Testis (tissue), 2 donors: ENCODE results near the gene NOC4L.

ENCODE experiments used
- POLR2A ChIP-seq: fragments of 450-650 bp; IDR thresholded peaks from one replicate; pipeline ENCODE4 v1.6.1; 2017; ENCODE audit warnings: antibody characterized with exemption, mild to moderate bottlenecking, moderate library complexity
- TF ChIP-seq, protein P1 (sequence below), 3 experiments: fragments of 450-650 bp in 2 of 3; fragments of 200-600 bp in 1 of 3; sonication (generic) in 1 of 3; IDR thresholded peaks; one replicate each; pipeline ENCODE4 v1.5.1; 2016 to 2019; ENCODE audit warnings: antibody characterized with exemption in 3 of 3, mild to moderate bottlenecking in 2 of 3, moderate library complexity in 1 of 3

DNA sequence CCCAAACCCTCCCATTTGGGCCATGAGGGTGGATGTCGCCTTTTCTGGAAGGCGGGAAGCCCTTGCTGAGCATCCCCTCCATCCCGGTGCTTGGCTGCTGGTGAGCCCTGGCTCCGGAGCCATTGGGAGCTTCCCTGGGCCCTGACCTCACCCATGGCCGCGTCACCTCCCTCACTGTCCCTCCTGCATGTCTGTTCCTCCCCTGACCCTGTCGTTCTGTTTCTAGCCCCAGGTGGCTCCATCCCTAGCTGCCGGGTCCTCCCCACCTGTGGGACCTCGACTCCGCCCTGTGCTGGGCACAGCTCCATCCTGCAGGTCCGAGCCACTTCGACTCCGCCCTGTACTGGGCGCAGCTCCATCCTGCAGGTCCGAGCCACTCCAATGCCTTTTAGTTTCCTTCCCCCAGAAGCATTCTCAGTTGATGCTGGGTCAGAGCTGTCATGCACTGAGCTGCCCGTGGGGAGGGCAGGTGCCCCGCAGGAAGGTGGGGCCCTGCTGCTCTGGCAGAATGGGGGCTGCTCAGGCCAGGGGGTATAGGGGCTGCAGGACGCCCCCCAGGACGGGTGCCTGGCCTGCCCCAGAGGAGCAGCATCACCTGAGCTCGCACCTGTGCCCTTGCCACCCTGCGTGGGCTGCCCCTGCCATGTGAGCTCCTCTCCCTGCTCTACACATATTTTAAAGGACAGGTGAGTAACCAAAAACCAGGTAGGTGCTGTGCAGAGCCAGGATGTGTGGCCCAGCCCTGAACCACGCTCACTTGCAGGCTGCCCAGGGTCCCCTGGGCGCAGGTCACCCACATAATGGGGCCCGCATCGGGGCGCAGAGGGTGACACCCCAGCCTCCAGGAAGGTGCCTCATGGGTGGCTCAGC, 19.0 kb downstream of the NOC4L start:
- TF ChIP-seq POLR2A = no peak
- TF ChIP-seq, protein P1, sequence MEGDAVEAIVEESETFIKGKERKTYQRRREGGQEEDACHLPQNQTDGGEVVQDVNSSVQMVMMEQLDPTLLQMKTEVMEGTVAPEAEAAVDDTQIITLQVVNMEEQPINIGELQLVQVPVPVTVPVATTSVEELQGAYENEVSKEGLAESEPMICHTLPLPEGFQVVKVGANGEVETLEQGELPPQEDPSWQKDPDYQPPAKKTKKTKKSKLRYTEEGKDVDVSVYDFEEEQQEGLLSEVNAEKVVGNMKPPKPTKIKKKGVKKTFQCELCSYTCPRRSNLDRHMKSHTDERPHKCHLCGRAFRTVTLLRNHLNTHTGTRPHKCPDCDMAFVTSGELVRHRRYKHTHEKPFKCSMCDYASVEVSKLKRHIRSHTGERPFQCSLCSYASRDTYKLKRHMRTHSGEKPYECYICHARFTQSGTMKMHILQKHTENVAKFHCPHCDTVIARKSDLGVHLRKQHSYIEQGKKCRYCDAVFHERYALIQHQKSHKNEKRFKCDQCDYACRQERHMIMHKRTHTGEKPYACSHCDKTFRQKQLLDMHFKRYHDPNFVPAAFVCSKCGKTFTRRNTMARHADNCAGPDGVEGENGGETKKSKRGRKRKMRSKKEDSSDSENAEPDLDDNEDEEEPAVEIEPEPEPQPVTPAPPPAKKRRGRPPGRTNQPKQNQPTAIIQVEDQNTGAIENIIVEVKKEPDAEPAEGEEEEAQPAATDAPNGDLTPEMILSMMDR (IDR thresholded peaks at IDR 0.05) = no peak
